Liver (tissue), 3 donors: ENCODE data around the gene IFNA14.

Source experiments
- RAD21 ChIP-seq, 2 donors: IDR thresholded peaks; 2 replicates each; pipeline ENCODE4 v1.6.1; 2016; ENCODE audit warnings: antibody characterized with exemption in 2 of 2, mild to moderate bottlenecking in 2 of 2
- REST ChIP-seq: IDR thresholded peaks from 2 replicates; pipeline ENCODE4 v1.6.1; 2016; ENCODE audit warnings: antibody characterized with exemption, mild to moderate bottlenecking
- TAF1 ChIP-seq: conservative IDR thresholded peaks from 2 replicates; pipeline ENCODE4 v1.6.1; 2016; ENCODE audit warnings: antibody characterized with exemption, mild to moderate bottlenecking
- TF ChIP-seq, protein P1 (sequence below): fragments of 150-350 bp; IDR thresholded peaks from 2 replicates; pipeline ENCODE4 v1.5.1; 2017; ENCODE audit warnings: improper control_type of control experiment, low read depth, low read length; ENCODE audit not compliant: missing input control
- donor health status: healthy.
- donor health status: healthy.

DNA sequence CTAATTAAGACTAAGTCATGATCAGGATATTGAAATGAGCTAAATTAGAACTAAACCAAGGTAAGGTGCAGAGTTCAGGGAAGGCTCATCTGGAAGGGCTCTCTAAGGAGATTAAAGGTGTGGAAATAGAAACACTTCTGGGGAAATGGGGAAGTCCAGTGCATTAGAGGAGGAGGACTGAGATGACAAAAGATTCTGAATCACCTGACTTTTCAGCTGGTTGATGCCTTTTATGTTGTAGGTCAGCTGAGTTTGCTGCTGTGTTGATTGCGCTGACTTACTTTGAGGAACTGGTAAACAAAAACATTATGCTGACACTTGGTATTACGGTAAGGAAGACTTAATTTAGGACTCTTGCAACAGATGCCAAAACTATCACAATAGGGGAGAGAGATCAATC, 41.5 kb upstream of the IFNA14 start:
- TF ChIP-seq, protein P1, sequence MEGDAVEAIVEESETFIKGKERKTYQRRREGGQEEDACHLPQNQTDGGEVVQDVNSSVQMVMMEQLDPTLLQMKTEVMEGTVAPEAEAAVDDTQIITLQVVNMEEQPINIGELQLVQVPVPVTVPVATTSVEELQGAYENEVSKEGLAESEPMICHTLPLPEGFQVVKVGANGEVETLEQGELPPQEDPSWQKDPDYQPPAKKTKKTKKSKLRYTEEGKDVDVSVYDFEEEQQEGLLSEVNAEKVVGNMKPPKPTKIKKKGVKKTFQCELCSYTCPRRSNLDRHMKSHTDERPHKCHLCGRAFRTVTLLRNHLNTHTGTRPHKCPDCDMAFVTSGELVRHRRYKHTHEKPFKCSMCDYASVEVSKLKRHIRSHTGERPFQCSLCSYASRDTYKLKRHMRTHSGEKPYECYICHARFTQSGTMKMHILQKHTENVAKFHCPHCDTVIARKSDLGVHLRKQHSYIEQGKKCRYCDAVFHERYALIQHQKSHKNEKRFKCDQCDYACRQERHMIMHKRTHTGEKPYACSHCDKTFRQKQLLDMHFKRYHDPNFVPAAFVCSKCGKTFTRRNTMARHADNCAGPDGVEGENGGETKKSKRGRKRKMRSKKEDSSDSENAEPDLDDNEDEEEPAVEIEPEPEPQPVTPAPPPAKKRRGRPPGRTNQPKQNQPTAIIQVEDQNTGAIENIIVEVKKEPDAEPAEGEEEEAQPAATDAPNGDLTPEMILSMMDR: no peak
- TF ChIP-seq TAF1: no peak
- TF ChIP-seq REST: no peak
- no peak for TF ChIP-seq RAD21 (IDR thresholded peaks at IDR 0.05)
